Transverse colon (tissue), 4 donors: Measurements from ENCODE around the gene SMARCA2.

Experiments used
- POLR2AphosphoS5 ChIP-seq, 3 donors: sonication (generic); formaldehyde crosslinking; IDR thresholded peaks; one replicate each; pipeline ENCODE4 v1.6.1; 2016; ENCODE audit warnings: antibody characterized with exemption in 3 of 3
- TF ChIP-seq, protein P1 (sequence below), 5 experiments: fragments of 200-600 bp in 3 of 5; fragments of 450-650 bp in 2 of 5; sonication (generic) in 3 of 5; IDR thresholded peaks; 1 replicate in 2 of 5; 2 replicates in 3 of 5; pipeline ENCODE4 v1.5.1; 2016 to 2017; ENCODE audit warnings: antibody characterized with exemption in 5 of 5, inconsistent platforms in 3 of 5, mild to moderate bottlenecking in 2 of 5, moderate library complexity in 1 of 5

DNA sequence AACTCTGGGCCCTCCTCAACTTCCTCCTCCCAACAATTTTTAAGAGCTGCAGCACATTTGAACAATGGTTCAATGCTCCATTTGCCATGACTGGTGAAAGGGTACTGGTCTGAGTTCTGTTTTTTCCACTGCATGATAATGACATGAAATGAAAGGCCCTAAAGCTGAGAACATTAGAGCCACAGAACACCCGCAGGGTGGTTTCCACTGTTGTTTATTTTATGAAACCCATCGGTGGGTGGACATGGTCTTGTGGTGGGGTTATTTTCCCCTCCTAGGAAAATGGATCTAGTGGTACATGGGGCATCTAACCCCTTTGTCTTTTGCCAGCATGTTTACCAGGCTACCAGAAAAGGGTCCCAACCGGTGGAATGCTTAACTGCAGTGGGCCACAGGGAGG lies 71.8 kb downstream of the SMARCA2 start:
- TF ChIP-seq, protein P1, sequence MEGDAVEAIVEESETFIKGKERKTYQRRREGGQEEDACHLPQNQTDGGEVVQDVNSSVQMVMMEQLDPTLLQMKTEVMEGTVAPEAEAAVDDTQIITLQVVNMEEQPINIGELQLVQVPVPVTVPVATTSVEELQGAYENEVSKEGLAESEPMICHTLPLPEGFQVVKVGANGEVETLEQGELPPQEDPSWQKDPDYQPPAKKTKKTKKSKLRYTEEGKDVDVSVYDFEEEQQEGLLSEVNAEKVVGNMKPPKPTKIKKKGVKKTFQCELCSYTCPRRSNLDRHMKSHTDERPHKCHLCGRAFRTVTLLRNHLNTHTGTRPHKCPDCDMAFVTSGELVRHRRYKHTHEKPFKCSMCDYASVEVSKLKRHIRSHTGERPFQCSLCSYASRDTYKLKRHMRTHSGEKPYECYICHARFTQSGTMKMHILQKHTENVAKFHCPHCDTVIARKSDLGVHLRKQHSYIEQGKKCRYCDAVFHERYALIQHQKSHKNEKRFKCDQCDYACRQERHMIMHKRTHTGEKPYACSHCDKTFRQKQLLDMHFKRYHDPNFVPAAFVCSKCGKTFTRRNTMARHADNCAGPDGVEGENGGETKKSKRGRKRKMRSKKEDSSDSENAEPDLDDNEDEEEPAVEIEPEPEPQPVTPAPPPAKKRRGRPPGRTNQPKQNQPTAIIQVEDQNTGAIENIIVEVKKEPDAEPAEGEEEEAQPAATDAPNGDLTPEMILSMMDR (IDR thresholded peaks at IDR 0.05), result no peak
- no peak for TF ChIP-seq POLR2AphosphoS5 (IDR thresholded peaks at IDR 0.05)
